Measurements from ENCODE around the gene KIT. TPM values are rescaled to one million over a fixed set of nuclear protein-coding genes. Genes with fewer than 3 reads are reported as not detected.

Gene KIT
- total and polyA plus RNA-seq, 2 donors (not counting 3 experiments of a cell fraction or from before 2014, with no cell fraction given) = 19.8 to 39.7 TPM

GRCh38 chr4:54726907-54727306, 69.2 kb downstream of the KIT start:
- no peak overlapping the region for H3K4me3 ChIP-seq (replicated peaks in 1 of 3; ENCODE audit: insufficient read depth in 1 of 3, low read depth in 1 of 3, low read length in 3 of 3)
- H2AFZ ChIP-seq (ENCODE audit: low read depth, low read length) = no peak overlapping the region
- H3K27me3 ChIP-seq (ENCODE audit: control insufficient read depth in 2 of 2, insufficient read depth in 2 of 2, low read length in 2 of 2) = no peaks in the 10 kb centered on the region
- dilution Hi-C loops (cut with MboI; ENCODE audit: extremely low pct_ligation_motif_present, low sequenced_read_pairs) = no loop called here
- no peaks in the 10 kb centered on the region for H4K20me1 ChIP-seq (replicated peaks; ENCODE audit: control insufficient read depth, extremely low read depth, insufficient read depth, low read length)
- peaks cover 21% of the 10 kb centered on the region for H3K4me1 ChIP-seq (ENCODE audit: control insufficient read depth, extremely low read depth, insufficient read depth, low read length)
- intact Hi-C loops (cut with micrococcal nuclease) = no loop called here
- TF ChIP-seq POLR2AphosphoS5 (IDR thresholded peaks at IDR 0.05; ENCODE audit: insufficient read depth, low read depth, low read length) = no peak
- TF ChIP-seq MYC (IDR thresholded peaks at IDR 0.05; ENCODE audit: low read depth, low read length) = no peak
- TF ChIP-seq JUN (IDR thresholded peaks at IDR 0.05; ENCODE audit: borderline replicate concordance, insufficient read depth, insufficient read length, low read depth) = no peak
- TF ChIP-seq POLR2A (IDR thresholded peaks at IDR 0.05; ENCODE audit: low read depth, low read length) = no peak
- TF ChIP-seq EZH2 (IDR thresholded peaks at IDR 0.05; ENCODE audit: borderline replicate concordance, low read depth, low read length, severe bottlenecking) = no peak
- no peak for TF ChIP-seq CTCF (IDR thresholded peaks at IDR 0.05; ENCODE audit: extremely low read depth in 1 of 2, insufficient read depth in 1 of 2, low read depth in 1 of 2, low read length in 2 of 2)
- TF ChIP-seq FOS (IDR thresholded peaks at IDR 0.05; ENCODE audit: borderline replicate concordance, insufficient read depth, low read length) = no peak
- no peak for TF ChIP-seq MAX (IDR thresholded peaks at IDR 0.05; ENCODE audit: insufficient read depth, insufficient read length)
- no peak for TF ChIP-seq GATA2 (IDR thresholded peaks at IDR 0.05; ENCODE audit: insufficient read depth, insufficient read length, low read depth, low read length)
- ChIA-PET CTCF (interaction anchor here (0.9 to 1.5 kb wide), 3 partner anchors 9 to 234 kb away, joined by 3 to 4 read pairs (median 3); no protein-coding TSS in a partner anchor), POLR2A (no interaction called here)
- no peaks in the 10 kb centered on the region for H3K9me1 ChIP-seq (replicated peaks; ENCODE audit: control insufficient read depth, extremely low read depth, insufficient read depth, low read length)
- H3K27ac ChIP-seq (ENCODE audit: insufficient read depth, low read depth, low read length) = no peak overlapping the region
- H3K9ac ChIP-seq (replicated peaks; ENCODE audit: extremely low read depth, insufficient read depth, low read length) = no peak overlapping the region
- no peaks in the 10 kb centered on the region for H3K36me3 ChIP-seq (ENCODE audit: control insufficient read depth in 2 of 2, extremely low read depth in 1 of 2, insufficient read depth in 2 of 2, low read length in 2 of 2)
- DNase-seq (ENCODE audit: low read depth, low spot score) (no peak), FAIRE-seq (no peak)
- H3K79me2 ChIP-seq (ENCODE audit: control insufficient read depth, insufficient read depth, low read length) = no peaks in the 10 kb centered on the region
- no TSS peak for BruUV-seq (replicated peaks)
- H3K4me2 ChIP-seq (ENCODE audit: insufficient read depth, low read length) = no peak overlapping the region
- H3K9me3 ChIP-seq (replicated peaks; ENCODE audit: control insufficient read depth, insufficient read depth, low read length) = no peaks in the 10 kb centered on the region
